Sigmoid colon (tissue), 4 donors: ENCODE results near the gene LMOD1.

Source experiments
- CTCF ChIP-seq, 4 experiments: fragments of 450-650 bp in 3 of 4; fragments of 200-600 bp in 1 of 4; IDR thresholded peaks; one replicate each; pipeline ENCODE4 v1.5.1; 2016 to 2019; ENCODE audit warnings: antibody characterized with exemption in 4 of 4, mild to moderate bottlenecking in 3 of 4, moderate library complexity in 2 of 4
- EP300 ChIP-seq, 4 donors: sonication (generic); formaldehyde crosslinking; IDR thresholded peaks; one replicate each; pipeline ENCODE4 v1.6.1; 2017; ENCODE audit warnings: antibody characterized with exemption in 4 of 4
- POLR2A ChIP-seq, 2 donors: fragments of 450-650 bp; IDR thresholded peaks; one replicate each; pipeline ENCODE4 v1.6.1; 2016; ENCODE audit warnings: antibody characterized with exemption in 2 of 2, mild to moderate bottlenecking in 2 of 2, moderate library complexity in 2 of 2
- POLR2AphosphoS5 ChIP-seq, 4 donors: sonication (generic); formaldehyde crosslinking; IDR thresholded peaks; one replicate each; pipeline ENCODE4 v1.6.1; 2017; ENCODE audit warnings: antibody characterized with exemption in 4 of 4

GRCh38 chr1:201889090-201889968, 57.0 kb downstream of the LMOD1 start:
- TF ChIP-seq CTCF (IDR thresholded peaks at IDR 0.05) (no peak), POLR2A (IDR thresholded peaks at IDR 0.05) (no peak), POLR2AphosphoS5 (IDR thresholded peaks at IDR 0.05) (peak; percentile 6 to 82 (median 60)), EP300 (IDR thresholded peaks at IDR 0.05) (no peak)
